Stimulated activated CD8-positive, alpha-beta memory T cell treated with anti-CD3 and anti-CD28 coated beads, Interleukin-4, amount 100 ng/mL, for 1 hour (primary cell): ENCODE data around the gene KRT12.
A peak's percentile ranks its signal among the peaks of the same experiment; 100 is the strongest.

Experiments
- DNase-seq, 2 donors: peaks; one replicate each; pipeline ENCODE4 v3.0.0-alpha.2; 2020; ENCODE audit warnings: low read depth in 2 of 2, low spot score in 1 of 2

The KRT12 gene

DNA sequence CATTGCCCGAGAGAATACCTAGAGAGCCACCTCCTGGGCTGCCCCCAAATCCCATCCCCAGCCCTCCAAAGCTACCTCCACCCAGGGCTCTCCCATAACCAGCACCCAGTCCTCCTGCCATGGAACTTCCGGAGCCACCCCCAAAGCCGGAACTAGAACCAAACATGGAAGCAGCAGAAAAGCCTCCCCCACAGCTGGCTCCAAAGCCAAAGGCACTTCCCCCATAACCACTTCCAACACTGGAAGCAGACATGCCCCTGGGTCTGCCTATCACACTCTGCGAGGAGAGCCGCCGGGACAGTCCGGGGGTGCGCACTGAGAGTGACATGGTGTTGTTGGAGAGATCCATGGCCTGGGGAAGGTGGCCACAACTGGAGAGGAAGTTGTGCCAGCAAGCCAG, at the start of gene KRT12:
TSS of gene KRT12 (minus strand) at position 386 of the 400 bp plus-strand sequence. CDS start at position 349, 37 bp downstream.
- DNase-seq = no peak

DNA sequence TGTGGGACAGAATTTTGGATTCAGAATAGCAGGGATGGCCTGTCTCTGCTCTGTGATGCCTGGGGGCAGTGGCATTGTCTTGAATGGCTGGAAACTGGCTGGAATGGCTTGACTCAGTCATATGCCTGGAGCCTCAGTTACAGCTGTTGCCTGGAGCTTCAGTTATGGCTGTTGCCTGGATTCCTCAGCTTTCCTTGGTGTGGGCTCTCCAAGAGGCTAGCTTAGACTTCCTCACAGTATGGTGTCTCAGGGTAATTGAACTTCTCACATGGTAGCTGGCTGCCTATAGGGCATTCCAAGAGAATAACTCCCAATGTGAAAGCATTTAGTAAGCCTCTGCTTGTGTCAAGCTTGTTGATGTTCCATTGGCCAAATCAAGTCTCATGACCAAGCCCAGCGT, 49.3 kb upstream of the KRT12 start:
- DNase-seq = no peak

- DNase-seq = no peak
Measured at GRCh38 chr17:40915721-40916256, 48.8 kb upstream of the KRT12 start.

DNA sequence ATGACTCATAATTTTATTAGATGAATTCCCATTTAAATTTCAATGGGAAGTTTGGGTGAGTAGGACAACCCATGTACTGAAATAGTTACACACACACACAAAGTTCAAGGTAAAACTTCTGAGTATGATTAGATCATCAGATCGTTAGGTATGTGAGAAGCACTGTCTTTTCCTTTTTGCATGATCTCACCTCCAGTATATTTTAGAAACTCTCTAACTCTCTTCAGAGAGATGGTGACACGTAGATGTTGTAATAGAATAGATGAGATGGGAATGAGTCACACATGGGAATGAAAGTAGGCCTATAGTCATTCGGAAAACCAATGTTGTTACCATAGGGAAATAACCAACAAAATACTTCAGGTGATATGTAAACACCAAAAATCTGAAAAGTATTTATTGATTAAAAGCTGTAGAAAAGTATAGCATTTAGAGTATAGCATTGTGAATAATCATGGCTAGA, 48.2 kb upstream of the KRT12 start:
- no peak for DNase-seq

DNA sequence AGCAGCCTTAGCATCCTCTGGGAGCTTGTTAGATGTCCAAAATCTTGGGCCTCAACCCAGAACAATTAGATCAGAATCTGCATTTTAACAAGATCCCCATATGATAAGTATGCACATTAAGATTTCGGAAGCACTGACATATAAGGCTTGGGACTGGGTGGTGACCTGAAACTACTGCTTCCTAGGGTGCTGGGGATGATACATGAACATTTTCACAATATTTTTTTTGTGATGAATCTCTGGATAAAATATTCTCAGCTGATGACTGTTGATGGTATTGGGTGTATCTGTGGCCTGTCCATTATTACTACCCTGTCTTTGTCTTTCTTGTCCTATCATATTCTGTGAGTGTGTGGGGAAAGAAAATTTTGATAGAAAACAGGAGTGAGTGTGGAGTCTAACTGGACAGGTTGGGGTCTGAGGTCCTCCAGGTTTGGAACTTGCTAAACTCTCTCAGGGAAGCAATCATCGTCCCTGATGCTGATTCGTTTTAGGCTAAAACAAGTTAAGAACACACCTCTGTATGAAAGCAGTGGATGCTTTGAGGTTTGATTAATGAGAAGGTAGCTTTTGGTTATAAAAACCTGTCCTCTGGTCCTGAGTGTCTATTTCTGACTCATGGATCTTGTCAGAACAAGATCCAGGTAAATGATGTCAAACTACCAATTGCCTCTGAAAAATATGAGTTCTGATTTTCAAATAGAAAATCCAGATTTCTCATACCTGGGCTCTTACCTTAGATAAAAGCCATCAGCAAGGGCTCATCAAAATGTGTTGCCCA, 47.2 kb upstream of the KRT12 start:
- no peak for DNase-seq

DNA sequence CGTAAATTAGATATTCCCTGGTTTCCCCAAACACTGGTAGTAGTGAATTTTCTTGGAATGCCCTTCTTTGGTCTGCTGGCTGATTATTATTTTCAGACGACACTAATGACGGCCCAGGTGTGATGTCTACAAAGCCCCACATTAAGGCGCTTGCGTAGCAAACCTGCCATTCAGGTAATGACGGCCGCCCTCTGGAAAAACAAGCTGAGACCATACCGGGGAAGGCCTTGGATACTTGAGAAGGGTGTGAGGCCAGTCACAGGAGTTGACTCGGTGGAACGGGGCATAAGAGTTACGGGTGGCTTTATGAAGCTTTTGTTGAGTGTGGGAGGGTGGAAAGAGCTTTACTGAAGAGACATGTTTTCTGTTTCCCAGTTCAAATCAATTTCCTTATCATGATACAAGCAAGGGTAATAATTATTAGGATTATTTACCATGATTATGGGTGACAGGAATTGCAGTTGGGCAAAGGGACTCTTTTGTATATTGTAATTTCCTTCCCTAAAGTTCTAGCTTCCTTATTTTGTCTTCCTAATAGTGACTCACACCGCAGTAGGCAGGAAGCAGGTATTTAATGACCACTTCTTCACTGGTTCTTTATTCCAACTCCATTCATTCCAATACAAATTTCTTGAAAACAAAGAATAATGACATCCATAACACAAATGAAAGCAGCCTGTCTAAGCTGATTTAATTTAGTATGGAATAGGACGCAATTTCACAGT, 45.6 kb upstream of the KRT12 start:
- no peak for DNase-seq

- DNase-seq = no peak
Measured at GRCh38 chr17:40910441-40910841, 43.4 kb upstream of the KRT12 start.

DNA sequence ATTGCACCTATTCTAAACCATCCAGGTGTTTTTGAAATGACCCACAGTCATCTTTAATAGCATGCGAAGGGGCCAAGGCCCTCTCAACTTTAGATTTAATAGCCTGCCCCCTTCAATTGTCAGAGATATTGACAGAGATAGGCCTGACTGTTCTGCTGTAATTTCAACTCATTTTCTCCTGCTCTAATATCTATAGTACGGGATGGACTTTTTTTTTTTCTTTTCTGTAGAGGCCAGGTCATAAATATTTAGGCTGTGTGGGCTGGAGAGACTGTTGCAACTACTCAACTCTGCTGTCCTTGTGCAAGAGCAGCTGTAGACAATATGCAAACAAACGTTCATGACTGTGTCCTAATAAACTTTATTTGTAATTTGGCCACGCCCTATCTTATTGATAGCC, 42.7 kb upstream of the KRT12 start:
- no peak for DNase-seq

GRCh38 chr17:40909351-40909750, 42.3 kb upstream of the KRT12 start:
- DNase-seq = peak; percentile 13 to 27

DNA sequence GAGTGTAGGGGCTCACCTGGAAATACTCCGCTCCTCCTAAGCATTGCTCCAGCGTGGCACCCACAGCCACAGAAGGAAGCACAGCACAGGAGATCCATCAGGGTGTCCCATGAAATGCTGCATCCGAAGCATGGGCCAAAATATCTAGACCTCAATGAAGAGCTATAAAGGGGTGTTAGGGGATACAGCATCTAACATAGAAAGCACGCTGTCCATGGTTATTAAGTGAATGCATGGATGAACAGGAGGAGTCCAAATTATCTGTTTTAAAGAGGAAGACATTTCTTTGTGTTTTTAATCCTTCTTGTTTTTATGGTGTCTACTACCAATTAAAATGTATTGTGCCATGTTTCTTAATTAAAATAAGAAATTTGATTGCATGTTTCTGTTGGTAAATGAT, 39.6 kb upstream of the KRT12 start:
- no peak for DNase-seq

GRCh38 chr17:40905370-40905769, 38.3 kb upstream of the KRT12 start:
- DNase-seq = no peak

GRCh38 chr17:40903129-40903847, 36.3 kb upstream of the KRT12 start:
- DNase-seq = no peak

GRCh38 chr17:40902498-40902897, 35.5 kb upstream of the KRT12 start:
- no peak for DNase-seq

GRCh38 chr17:40901981-40902474, 35.0 kb upstream of the KRT12 start:
- no peak for DNase-seq

DNA sequence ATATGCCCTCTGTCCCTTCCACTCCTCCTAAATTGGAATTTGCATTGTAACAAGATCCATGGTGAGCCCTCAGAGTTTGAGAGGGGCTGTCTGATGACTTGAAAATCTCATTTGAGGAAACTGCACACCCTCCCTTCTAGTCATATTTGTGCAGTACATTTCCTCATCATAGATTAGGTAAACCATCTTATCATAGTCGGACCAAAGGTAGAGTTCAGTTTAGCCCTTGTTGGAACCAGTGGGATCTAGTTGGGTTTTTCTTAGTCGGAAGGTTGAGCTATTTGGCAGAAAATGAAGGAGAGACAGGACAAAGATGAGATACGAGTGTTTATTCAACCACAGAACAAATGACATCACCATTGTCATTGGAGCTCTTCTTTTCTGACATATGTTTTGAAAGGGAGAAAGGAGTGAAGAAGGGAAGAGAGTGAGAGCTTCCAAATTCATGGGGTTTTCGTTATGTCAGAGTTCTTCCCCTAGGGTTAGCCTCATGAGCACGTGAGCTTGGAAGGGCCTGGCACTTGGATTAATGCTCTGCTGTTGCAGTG, 33.9 kb upstream of the KRT12 start:
- DNase-seq = no peak

GRCh38 chr17:40896916-40897455, 30.0 kb upstream of the KRT12 start:
- DNase-seq = no peak

DNA sequence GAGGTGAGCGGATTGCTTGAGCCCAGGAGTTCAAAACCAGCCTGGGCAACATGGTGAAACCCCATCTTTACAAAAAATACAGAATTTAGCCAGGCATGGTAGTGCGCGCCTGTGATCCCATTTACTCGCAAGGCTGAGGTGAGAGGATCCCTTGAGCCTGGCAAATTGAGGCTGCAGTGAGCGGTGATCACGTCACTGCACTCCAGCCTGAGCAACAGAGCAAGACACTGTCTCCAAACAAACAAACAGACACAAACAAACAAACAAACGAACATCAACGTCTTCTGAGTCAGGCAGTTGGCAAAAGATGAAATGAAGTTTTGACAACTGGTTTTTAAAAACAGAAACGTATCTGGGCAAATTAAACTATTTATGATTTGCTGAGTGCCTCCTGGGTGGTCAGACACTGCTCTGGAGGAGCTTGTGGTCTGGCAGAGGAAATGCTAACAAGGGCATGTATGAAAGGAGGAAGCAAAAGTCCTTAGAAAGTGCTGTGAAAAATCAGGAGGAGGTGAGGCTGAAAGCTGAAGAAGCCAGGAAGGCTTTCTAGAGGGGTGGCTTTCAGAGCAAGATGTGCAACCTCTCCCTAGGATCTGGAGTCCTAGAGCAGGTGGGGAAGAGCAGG, 28.2 kb upstream of the KRT12 start:
- no peak for DNase-seq

DNA sequence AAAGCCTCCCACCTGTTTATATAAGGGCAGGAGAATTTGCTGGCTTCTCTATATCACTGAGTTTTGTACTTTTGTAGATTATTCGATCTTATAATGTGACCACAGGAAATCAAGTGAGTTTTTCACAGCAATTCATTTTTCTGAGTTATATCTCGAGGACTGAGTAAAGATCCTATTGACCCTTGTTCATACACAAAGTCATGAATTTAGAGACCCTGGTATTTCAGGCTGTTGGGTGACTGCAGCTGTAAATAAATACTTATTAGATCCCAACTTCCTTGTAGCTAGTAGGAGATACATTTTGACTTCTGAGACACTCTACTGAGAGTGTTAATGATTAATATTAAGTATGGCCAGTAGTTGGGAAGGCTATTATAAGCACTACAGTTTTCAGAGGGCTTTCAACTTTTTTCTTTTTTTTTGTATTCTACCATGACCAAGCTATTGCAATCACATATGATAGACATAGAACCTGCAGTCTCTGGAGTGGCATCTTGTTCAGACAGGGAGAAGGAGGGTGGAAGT, 21.2 kb upstream of the KRT12 start:
- no peak for DNase-seq

GRCh38 chr17:40886090-40886489, 19.1 kb upstream of the KRT12 start:
- DNase-seq = no peak
